Endothelial cell of umbilical vein (primary cell): Measurements from ENCODE around the gene FAM236A. TPM values are rescaled to one million over a fixed set of nuclear protein-coding genes. Genes with fewer than 3 reads are reported as not detected.
A peak's percentile ranks its signal among the peaks of the same experiment; 100 is the strongest.
"Not testable (repeated sequence)": the region's sequence is repeated elsewhere in the genome, so short reads cannot be mapped to it uniquely, and the experiment has no call there.

Experiments used
- BruUV-seq: library from RNA; stranded (reverse); fragments of 400-500 nt; replicated peaks from 2 replicates; lab custom pipeline; 2021; lab: Mats Ljungman, UMichigan
- CTCF ChIA-PET: fragments of 300-600, 350-600 bp; sonication (Branson Sonifier 250); formaldehyde crosslinking; loops from one replicate; lab custom pipeline; 2021; ENCODE audit warnings: antibody characterized with exemption, inconsistent platforms; lab: Charles Lee
- POLR2A ChIA-PET: fragments of 300-600, 350-600 bp; sonication (Branson Sonifier 250); formaldehyde crosslinking; loops from one replicate; lab custom pipeline; 2021; ENCODE audit warnings: antibody characterized with exemption, inconsistent platforms; lab: Charles Lee
- DNase-seq: peaks from one replicate; pipeline ENCODE4 v3.0.0-alpha.2; 2011; ENCODE audit warnings: low read depth, low spot score
- FAIRE-seq: peaks from 2 replicates; lab custom pipeline; 2011; peaks lifted over from hg19 to GRCh38; lab: Jason Lieb, UNC
- H2AFZ ChIP-seq: 2 replicates; pipeline ENCODE4 v1.6.0; 2012; ENCODE audit warnings: low read depth, low read length, control low read depth, inconsistent platforms
- H3K27ac ChIP-seq: 2 replicates; pipeline ENCODE4 v1.5.1; 2011; ENCODE audit warnings: low read depth, mild to moderate bottlenecking, control low read depth, low read length, moderate library complexity; ENCODE audit not compliant: insufficient read depth
- H3K27me3 ChIP-seq, 2 experiments: 2 replicates each; pipeline versions ENCODE4 v1.6.0 to v1.6.1; 2011; ENCODE audit warnings: low read length in 2 of 2, mixed read lengths in 1 of 2; ENCODE audit not compliant: control insufficient read depth in 2 of 2, insufficient read depth in 2 of 2
- H3K36me3 ChIP-seq, 2 experiments: 2 replicates in 1 of 2; 3 replicates in 1 of 2; pipeline ENCODE4 v1.5.1; 2011; ENCODE audit warnings: low read length in 2 of 2, mild to moderate bottlenecking in 1 of 2, moderate library complexity in 1 of 2; ENCODE audit not compliant: control insufficient read depth in 2 of 2, insufficient read depth in 2 of 2; ENCODE audit errors: extremely low read depth in 1 of 2
- H3K4me1 ChIP-seq: 3 replicates; pipeline ENCODE4 v1.5.1; 2011; ENCODE audit warnings: mild to moderate bottlenecking, low read length; ENCODE audit not compliant: control insufficient read depth, insufficient read depth; ENCODE audit errors: extremely low read depth
- H3K4me2 ChIP-seq: 2 replicates; pipeline ENCODE4 v1.6.1; 2011; ENCODE audit warnings: low read length, control low read depth, mixed read lengths; ENCODE audit not compliant: insufficient read depth
- H3K4me3 ChIP-seq, 3 experiments: fragments of 200-600 bp in 1 of 3; sonication (generic), shearing (Covaris generic) in 1 of 3; replicated peaks in 1 of 3; 2 replicates each; pipeline ENCODE4 v1.5.1; 2011 to 2016; ENCODE audit warnings: control low read depth in 3 of 3, low read length in 3 of 3, mild to moderate bottlenecking in 2 of 3, inconsistent platforms in 1 of 3, low read depth in 1 of 3, moderate library complexity in 1 of 3; ENCODE audit not compliant: insufficient read depth in 1 of 3
- H3K79me2 ChIP-seq: 2 replicates; pipeline ENCODE4 v1.6.0; 2012; ENCODE audit warnings: low read length, inconsistent platforms; ENCODE audit not compliant: control insufficient read depth, insufficient read depth
- H3K9ac ChIP-seq: replicated peaks from 2 replicates; pipeline ENCODE3; 2011; ENCODE audit warnings: low read length, control low read depth; ENCODE audit not compliant: insufficient read depth; ENCODE audit errors: extremely low read depth
- H3K9me1 ChIP-seq: replicated peaks from 3 replicates; pipeline ENCODE4 v1.6.0; 2011; ENCODE audit warnings: mild to moderate bottlenecking, low read length; ENCODE audit not compliant: control insufficient read depth, insufficient read depth; ENCODE audit errors: extremely low read depth
- H3K9me3 ChIP-seq: replicated peaks from 2 replicates; pipeline ENCODE4 v1.5.1; 2012; ENCODE audit warnings: low read length, inconsistent platforms; ENCODE audit not compliant: control insufficient read depth, insufficient read depth
- H4K20me1 ChIP-seq: replicated peaks from 2 replicates; pipeline ENCODE3; 2011; ENCODE audit warnings: mild to moderate bottlenecking, low read length; ENCODE audit not compliant: control insufficient read depth, insufficient read depth; ENCODE audit errors: extremely low read depth
- dilution Hi-C: fragments of 300-500 bp; cut with MboI; formaldehyde crosslinking; loops from one replicate; pipeline ENCODE4 v1.15.0; 2019; ENCODE audit warnings: low sequenced_read_pairs; ENCODE audit not compliant: extremely low pct_ligation_motif_present
- intact Hi-C: fragments of 100-400 bp; cut with micrococcal nuclease; formaldehyde crosslinking; loops from one replicate; pipeline ENCODE4 v1.10.0; 2022
- polyA plus RNA-seq, 4 experiments: library from polyadenylated mRNA; depleted of rRNA in 3 of 4; stranded (reverse) in 3 of 4; unstranded in 1 of 4; fragments of >200 nt; gene quantifications; 2 replicates each; pipeline versions ENCODE4 v1.2.1 to v1.2.3, GENCODE V29; 2011 to 2012; ENCODE audit warnings: missing spikeins in 1 of 4
- total RNA-seq: library from RNA; stranded (reverse); gene quantifications from 2 replicates; pipeline ENCODE4 v1.2.3, GENCODE V29; 2021

Gene FAM236A
- total and polyA plus RNA-seq, 2 donors (not counting 3 experiments of a cell fraction or from before 2014, with no cell fraction given) = not detected

- CTCF ChIA-PET, H3K36me3 ChIP-seq, H2AFZ ChIP-seq, H4K20me1 ChIP-seq, BruUV-seq, FAIRE-seq, H3K27me3 ChIP-seq, dilution Hi-C loops, POLR2A ChIA-PET, DNase-seq, H3K4me2 ChIP-seq, H3K4me3 ChIP-seq, H3K79me2 ChIP-seq, intact Hi-C loops, H3K9ac ChIP-seq, H3K4me1 ChIP-seq, H3K9me1 ChIP-seq, H3K9me3 ChIP-seq, H3K27ac ChIP-seq: not testable (repeated sequence)
Observed at GRCh38 chrX:72932283-72932682, 5.7 kb upstream of the FAM236A start.

GRCh38 chrX:72936455-72936854 is 1.6 kb upstream of the FAM236A start:
- intact Hi-C loops, H3K79me2 ChIP-seq, DNase-seq, H3K9me3 ChIP-seq, POLR2A ChIA-PET, BruUV-seq, H3K27me3 ChIP-seq, H3K36me3 ChIP-seq, H3K4me1 ChIP-seq, H3K9ac ChIP-seq, H4K20me1 ChIP-seq, dilution Hi-C loops, H3K4me3 ChIP-seq, H3K27ac ChIP-seq, H2AFZ ChIP-seq, CTCF ChIA-PET, H3K9me1 ChIP-seq, H3K4me2 ChIP-seq: not testable (repeated sequence)
- FAIRE-seq = peak; percentile 99

DNA sequence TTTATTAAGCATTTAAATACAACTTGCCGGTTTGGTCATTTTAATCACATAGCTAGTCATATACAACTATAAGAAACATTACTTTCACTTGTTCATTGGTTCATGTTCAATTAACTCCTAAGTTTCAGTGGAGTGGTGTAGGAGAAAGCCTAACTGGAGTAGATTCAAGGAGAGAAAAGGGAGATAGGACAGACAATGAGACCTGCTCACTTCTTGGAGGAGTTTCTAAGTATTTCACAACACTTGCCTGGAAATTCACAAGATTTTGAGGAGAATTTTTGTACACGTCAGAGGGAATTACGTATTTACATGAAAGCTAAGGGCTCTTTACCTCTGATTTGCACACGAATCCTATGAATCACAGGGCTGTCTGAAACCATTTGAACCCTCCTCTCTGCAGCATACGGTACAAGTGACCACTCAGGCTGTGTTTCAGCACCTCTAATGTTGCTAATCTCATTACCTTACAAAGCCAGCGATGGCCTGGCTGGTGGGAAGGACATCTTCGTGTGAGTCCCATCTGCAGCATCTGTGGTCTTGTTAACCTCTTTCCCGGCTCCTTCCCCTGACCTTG is 1.0 kb upstream of the FAM236A start:
- H3K79me2 ChIP-seq, H3K4me3 ChIP-seq, POLR2A ChIA-PET, CTCF ChIA-PET, H3K9ac ChIP-seq, H4K20me1 ChIP-seq, BruUV-seq, H3K27me3 ChIP-seq, H2AFZ ChIP-seq, H3K4me2 ChIP-seq, H3K27ac ChIP-seq, dilution Hi-C loops, H3K9me3 ChIP-seq, H3K9me1 ChIP-seq, H3K4me1 ChIP-seq, DNase-seq, intact Hi-C loops, H3K36me3 ChIP-seq, FAIRE-seq: not testable (repeated sequence)

DNA sequence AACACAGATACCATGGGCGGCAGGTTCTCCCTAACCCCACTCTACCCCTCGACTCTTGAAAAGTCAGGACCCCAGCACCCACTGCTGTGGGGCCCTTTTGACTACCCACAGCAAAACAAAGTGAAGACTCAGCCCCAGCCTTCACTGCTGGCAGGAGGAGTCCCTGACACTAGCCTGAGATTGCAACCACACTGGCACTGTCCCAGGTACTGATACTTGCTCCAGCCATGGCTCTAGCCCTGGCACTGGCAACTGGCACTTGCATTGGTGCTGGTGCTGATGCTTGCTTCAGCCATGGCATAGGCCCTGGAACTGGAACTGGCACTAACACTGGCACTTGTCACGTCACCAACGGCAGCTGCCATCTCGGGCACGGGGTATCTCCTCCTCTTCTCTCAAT is 4.3 kb downstream of the FAM236A start:
- CTCF ChIA-PET, POLR2A ChIA-PET, H2AFZ ChIP-seq, H3K4me3 ChIP-seq, H3K27me3 ChIP-seq, H3K36me3 ChIP-seq, H3K4me1 ChIP-seq, H4K20me1 ChIP-seq, H3K9me1 ChIP-seq, H3K9me3 ChIP-seq, H3K9ac ChIP-seq, dilution Hi-C loops, DNase-seq, intact Hi-C loops, H3K4me2 ChIP-seq, H3K27ac ChIP-seq, H3K79me2 ChIP-seq, BruUV-seq: not testable (repeated sequence)
- FAIRE-seq = peak; percentile 71
